SKM-1 treated with dmso at 0.1 percent for 144 hours (cell line): ENCODE measurements around the gene ATG16L1.

ENCODE experiments used
- DNase-seq: peaks from one replicate; lab custom pipeline; 2025; ENCODE audit not compliant: unreplicated experiment; lab: John Stamatoyannopoulos, UW

The ATG16L1 gene

GRCh38 chr2:233258211-233258610 lies 6.7 kb downstream of the ATG16L1 start:
- DNase-seq: no peak

DNA sequence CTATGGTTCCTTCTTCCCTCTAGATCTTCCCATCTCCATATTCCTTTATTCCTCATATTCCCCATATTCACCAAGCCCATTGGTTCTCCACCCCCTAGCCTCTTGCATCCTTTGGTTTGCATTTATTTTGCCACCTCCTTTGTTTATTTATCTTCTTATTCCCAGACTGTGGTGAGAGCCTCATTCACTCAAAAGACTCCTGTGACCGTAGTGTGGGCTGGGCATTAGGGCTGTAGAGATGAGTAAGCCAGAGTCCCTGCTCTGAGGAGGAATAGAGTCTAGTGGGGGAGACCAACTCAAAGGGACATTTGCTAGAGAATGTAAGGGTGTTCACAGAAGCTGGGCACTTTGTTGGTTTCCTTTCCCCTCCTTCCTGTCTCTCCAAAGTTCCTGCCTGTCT lies 8.3 kb downstream of the ATG16L1 start:
- DNase-seq: no peak

- no peak for DNase-seq
Measured at GRCh38 chr2:233260661-233261060, 9.2 kb downstream of the ATG16L1 start.

DNA sequence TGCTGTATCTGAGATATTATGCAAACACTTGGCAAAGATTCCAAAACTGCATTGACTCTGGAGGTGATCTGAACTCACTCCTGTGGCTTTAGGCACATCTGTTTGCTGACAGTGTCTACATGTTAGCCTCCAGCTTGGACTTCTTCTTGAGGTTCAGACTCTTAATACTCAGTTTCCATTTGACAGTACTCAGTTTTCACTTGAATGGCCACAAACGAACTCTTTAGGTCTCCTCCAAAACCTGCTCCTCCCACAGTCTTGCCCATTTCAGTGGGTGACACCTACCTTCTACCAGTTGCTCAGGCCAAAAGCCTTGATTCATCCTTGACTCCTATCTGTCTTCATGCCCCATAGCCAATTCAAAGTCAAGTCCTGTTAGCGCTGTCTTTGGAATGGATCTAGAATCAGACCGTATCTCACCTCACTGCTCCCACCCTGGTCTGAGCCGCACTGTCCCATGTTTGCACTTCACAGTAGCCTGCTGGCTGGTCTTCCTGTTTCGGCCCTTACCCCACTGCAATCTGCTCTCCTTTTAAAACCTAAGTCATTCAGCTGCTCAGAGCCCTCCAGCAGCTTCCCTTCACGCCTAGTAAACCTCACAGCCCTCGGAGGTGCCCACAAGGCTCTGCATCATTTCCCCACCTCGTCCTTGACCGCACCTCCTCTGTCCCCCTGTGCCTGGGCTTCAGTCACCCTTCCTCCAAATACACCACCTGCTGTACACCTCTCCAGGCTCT lies 10.5 kb downstream of the ATG16L1 start:
- DNase-seq: no peak

- no peak for DNase-seq
Measured at GRCh38 chr2:233262562-233262961, 11.1 kb downstream of the ATG16L1 start.

DNA sequence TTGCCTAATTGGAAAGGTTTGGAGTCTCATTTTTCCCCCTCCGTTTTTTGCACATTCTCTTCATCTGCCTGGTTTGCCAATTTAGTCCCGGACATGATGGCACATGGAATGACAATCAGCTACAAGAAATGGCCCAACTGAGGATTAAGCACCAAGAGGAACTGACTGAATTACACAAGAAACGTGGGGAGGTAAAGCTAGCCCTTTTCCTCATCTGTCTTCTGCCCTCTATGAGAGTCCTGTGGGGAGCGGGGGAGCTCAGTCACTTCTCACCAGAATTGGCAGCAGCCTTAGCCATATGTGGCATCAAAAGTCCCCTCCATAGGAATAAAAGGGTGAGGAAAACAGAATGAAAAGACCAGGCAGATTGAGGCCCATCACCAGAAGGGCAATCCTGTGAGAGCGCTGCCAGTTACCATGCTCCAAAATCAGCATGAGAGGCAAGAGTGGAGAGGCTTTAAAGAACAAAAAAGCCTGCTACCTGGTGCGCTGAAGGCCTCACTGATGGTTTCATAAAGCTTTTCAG lies 11.6 kb downstream of the ATG16L1 start:
- no peak for DNase-seq

DNA sequence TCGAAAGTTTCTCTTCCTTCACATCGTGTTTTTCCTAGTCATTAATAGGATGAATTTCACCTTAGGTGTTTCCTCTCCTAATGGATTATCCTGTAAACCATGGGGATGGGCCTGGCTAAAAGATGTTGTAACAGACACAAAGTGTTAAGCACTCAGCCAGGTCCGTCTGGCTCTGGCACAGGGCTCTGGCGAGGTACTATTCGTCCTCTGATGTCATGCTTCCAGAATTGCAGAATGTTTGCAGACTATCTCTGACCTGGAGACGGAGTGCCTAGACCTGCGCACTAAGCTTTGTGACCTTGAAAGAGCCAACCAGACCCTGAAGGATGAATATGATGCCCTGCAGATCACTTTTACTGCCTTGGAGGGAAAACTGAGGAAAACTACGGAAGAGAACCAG lies 13.2 kb downstream of the ATG16L1 start:
- DNase-seq: no peak

GRCh38 chr2:233265899-233266431 lies 14.5 kb downstream of the ATG16L1 start:
- DNase-seq: no peak

DNA sequence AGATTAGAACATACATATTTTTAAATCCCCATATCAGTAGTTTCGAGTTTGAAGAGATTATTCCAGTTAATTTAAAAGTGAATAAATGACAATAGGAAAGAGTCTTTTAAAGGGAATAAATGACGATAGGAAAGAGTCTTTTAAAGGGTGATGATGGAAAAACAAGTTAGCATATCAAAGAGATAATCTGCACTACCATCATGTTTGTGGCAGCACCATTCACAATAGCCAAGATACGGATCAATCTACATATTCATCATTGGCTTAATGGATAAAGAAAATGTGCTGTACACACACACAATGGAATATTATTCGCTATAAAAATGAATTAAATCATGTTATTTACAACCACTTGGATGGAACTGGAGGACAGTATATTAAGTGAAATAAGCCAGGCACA lies 15.0 kb downstream of the ATG16L1 start:
- no peak for DNase-seq

GRCh38 chr2:233267516-233268245 lies 16.2 kb downstream of the ATG16L1 start:
- DNase-seq: no peak

DNA sequence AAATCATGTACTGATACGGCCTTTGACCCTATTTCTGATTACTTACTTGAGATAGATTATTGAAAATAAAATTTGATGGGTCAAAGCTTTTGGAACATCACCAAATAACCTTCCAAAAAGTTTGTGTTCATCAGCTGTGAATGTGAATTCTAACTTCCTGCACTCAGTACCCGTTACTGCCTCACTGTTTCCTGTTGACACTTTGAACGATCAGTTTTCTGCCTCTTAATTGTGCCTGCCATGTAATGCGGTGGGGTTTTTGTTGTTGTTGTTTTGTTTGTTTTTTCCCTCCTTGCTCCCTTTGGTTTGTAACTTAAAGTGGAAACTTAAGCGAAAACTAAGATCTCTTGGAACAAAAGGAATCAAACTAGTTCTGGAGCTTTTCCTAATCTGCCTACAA lies 18.9 kb downstream of the ATG16L1 start:
- no peak for DNase-seq

GRCh38 chr2:233270951-233271350 lies 19.5 kb downstream of the ATG16L1 start:
- no peak for DNase-seq

DNA sequence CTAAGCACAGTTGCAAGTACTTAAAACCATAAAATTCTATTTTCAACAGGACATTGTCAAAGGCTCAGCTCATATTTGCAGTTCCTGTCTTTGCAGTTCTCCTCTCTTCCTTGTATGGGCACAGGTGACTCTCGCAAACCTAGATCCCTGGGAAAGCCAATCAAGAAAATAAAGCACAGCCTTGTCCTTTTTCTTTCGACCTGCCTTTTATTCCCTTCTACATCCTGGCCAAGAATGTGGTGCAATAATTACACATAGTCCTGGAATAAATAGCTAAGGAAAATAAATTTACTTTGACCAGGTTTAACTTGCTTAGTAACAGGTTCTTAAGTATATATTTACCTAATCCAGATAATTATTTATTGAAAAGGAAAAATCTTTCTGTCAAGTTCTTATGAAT lies 20.2 kb downstream of the ATG16L1 start:
- DNase-seq: no peak

DNA sequence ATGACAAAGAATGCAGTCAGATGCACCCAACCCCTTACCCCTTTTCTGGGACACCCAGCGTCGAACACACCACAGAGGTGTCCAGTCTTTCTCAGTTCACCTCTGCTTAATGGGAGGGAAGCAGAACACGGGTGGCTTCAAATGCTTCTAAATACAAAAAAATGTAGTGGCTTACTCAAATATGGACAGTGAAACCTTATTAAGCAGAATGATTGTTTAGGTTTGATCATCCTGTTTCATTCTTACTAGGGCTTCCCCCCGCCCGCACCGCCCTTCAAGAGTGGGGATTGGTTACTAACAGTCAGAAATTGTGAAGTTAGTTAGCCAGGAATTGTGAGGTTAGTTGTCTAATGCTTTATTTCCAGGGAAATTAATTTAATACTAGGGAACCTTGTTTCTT lies 21.6 kb downstream of the ATG16L1 start:
- DNase-seq: no peak

DNA sequence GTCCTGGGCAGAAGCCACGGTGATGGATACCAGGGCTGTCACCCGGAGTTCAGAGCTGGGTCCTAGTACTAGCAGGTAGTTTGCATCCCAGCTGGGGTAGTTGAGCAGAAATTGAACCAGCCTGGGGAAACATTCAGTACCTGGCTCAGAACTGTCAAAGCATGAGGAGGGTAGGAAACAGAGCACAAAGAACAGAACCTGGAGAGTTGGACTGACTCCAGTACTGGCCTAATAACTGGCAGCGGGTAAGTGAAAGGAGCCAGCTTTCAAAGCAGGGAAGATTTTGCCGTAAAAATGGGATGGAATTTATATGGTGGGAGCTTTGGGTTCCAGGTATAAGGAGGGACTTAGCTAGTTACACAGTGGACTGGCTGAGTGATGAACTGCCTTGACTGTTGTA lies 23.8 kb downstream of the ATG16L1 start:
- no peak for DNase-seq

DNA sequence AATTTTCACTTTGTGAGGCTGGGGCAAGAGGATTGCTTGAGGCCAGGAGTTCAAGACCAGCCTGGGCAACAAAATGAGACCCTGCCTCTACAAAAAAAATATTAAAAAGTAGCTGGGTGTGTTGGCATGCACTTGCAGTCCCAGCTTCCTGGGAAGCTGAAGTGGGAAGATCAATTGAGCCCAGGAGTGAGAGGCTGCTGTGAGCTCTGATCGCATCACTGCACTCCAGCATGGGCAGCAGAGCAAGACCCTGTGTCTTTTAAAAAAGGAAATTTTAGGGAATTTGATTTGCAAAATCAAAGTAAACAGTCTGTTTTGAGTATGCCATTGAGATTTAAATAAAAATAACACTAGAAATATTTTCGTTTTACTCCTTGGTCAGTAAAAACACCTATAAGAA lies 27.4 kb downstream of the ATG16L1 start:
- no peak for DNase-seq

DNA sequence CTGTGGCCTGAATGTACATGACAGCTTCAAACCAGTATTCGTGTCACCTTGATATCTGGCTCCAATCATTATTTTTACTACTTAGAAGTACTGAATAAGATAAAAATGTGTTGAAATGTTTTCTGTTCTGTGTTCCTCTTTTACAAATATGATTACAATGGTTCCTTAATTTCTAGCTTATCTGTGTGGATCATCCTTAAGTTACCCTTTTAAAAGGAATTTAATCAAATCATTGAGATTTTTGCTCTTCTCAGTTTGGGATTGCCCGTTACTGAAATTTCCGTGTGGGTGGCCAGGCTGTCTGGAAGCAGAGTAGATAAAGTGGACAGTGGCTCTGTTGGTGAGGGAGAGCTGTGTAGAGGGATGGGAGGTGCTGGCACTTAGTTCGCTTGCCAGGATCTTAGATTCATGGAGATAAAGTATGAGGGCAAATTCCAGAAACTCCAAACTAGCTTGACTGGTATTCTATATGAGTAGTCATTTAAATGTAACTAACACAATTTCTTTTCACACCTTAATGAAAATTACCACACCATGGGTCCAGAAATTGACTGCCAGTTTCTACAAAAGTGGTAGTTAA lies 28.7 kb downstream of the ATG16L1 start:
- DNase-seq: no peak

- DNase-seq: no peak
Measured at GRCh38 chr2:233281553-233281952, 30.1 kb downstream of the ATG16L1 start.

DNA sequence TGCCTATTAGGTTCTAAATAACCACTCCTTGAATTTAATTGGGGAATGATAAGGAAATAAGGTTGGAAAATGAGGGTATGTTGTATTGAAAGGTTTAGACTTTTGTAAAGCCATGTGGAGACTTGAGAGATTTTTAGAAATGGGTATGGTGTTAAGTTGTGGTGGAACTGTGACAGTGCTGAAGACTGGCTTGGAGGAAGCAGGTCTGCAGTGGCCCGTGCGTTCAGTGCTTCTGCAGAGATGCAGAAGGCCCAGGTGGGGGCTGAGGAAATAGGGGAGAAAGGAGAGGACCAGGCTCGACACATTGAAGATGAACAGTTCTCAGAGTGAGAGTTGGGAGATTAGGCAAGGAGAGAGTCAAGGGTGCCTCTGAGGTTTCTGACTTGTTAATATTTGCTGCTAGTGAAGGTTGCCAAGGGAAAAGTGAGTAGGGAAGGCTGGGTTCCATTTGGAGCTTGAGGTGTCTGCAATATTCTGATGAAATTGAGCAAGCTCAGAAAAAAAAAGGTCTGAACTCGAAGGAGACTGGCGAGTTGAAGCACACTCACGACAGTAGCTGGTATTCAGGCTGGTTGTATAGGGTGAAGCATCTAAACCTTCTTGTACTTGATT lies 30.6 kb downstream of the ATG16L1 start:
- DNase-seq: no peak

- DNase-seq: no peak
Measured at GRCh38 chr2:233285921-233286320, 34.4 kb downstream of the ATG16L1 start.

GRCh38 chr2:233287871-233288270 lies 36.4 kb downstream of the ATG16L1 start:
- DNase-seq: no peak
